H1 (cell line): ENCODE results near the gene EEIG1. TPM values are rescaled to one million over a fixed set of nuclear protein-coding genes. Genes with fewer than 3 reads are reported as not detected.

Experiments
- EGR1 ChIP-seq: IDR thresholded peaks from 2 replicates; pipeline ENCODE4 v1.6.1; 2011; ENCODE audit warnings: low read depth, low read length, borderline replicate concordance
- HDAC6 ChIP-seq: IDR thresholded peaks from one replicate; pipeline ENCODE4 v1.7.1; 2012; ENCODE audit warnings: low read depth, mild to moderate bottlenecking, inconsistent platforms, low read length, moderate library complexity
- polyA plus RNA-seq, 7 experiments: library from polyadenylated mRNA; depleted of rRNA in 3 of 7; stranded (reverse) in 5 of 7; unstranded in 2 of 7; fragments of >200 nt in 5 of 7; fragments of 200-250 nt in 2 of 7; gene quantifications; 1 replicate in 5 of 7; 2 replicates in 1 of 7; 4 replicates in 1 of 7; pipeline versions ENCODE4 v1.2.1 to v1.2.3, GENCODE V29; 2011 to 2013; ENCODE audit warnings: missing spikeins in 2 of 7, mixed read lengths in 2 of 7
- total RNA-seq: library from RNA; stranded (reverse); fragmentation: NEBNext Ultra II Directional; extraction: Animal tissue kit (Norgen Biotek cat#: 25700); gene quantifications from 2 replicates; pipeline ENCODE4 v1.2.1, GENCODE V29; 2021

EEIG1 gene
- total and polyA plus RNA-seq, 2 of the 8 experiments (the other 6 are each of a cell fraction or from before 2014, with no cell fraction given) = 29.8 to 50.8 TPM

- TF ChIP-seq EGR1 (no peak), HDAC6 (no peak)
- TF ChIP-seq, all 59 proteins: peak for 0
Measured at GRCh38 chr9:127958728-127959127, 22.1 kb downstream of the EEIG1 start (continued).
